ENCODE measurements around the gene NUP153. TPM values are rescaled to one million over a fixed set of nuclear protein-coding genes. Genes with fewer than 3 reads are reported as not detected.

Gene NUP153
- polyA plus RNA-seq, 1 donor from 2014 or later: 20.6 TPM

DNA sequence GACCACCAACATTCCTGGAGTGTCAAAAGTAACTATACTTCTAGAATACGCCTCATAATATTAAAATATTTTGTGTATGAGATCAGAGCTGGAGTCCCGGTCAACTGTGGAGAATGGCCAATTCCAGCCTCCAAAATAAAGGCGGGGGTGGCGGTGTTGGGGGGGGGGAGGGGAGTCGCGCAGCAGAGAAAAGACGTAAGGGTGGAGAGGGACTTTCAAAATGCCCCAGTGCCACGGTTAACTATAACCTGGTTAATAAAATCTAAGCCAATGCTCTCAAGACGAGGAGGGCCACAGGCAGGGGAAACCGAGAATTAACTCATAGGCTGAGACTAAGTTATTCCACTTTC lies 1.3 kb downstream of the NUP153 start:
- H3K4me3 ChIP-seq (ENCODE audit: low read length): peak overlapping the region; percentile 94
- no peaks in the 10 kb centered on the region for H4K20me1 ChIP-seq (ENCODE audit: insufficient read depth)
- H2AFZ ChIP-seq (ENCODE audit: low read depth, low read length): no peak overlapping the region
- no peaks in the 10 kb centered on the region for H3F3A ChIP-seq (ENCODE audit: insufficient read depth, low read length, poor library complexity, severe bottlenecking)
- H3K9me3 ChIP-seq (ENCODE audit: low read length): no peaks in the 10 kb centered on the region
- H3K79me2 ChIP-seq (replicated peaks; ENCODE audit: insufficient read depth, low read length): peaks cover 47% of the 10 kb centered on the region
- H3K4me2 ChIP-seq (ENCODE audit: low read length): peak overlapping the region; percentile 30
- H3K36me3 ChIP-seq (ENCODE audit: insufficient read depth, low read length): no peaks in the 10 kb centered on the region
- no peak for TF ChIP-seq MXI1 (conservative IDR thresholded peaks at IDR 0.05; ENCODE audit: poor library complexity, severe bottlenecking)
- TF ChIP-seq SMC3 (conservative IDR thresholded peaks at IDR 0.05; ENCODE audit: poor library complexity): no peak
- no peak for TF ChIP-seq RAD21 (conservative IDR thresholded peaks at IDR 0.05)
- TF ChIP-seq TAF1 (IDR thresholded peaks at IDR 0.05; ENCODE audit: low read depth): no peak
- TF ChIP-seq, protein P1, sequence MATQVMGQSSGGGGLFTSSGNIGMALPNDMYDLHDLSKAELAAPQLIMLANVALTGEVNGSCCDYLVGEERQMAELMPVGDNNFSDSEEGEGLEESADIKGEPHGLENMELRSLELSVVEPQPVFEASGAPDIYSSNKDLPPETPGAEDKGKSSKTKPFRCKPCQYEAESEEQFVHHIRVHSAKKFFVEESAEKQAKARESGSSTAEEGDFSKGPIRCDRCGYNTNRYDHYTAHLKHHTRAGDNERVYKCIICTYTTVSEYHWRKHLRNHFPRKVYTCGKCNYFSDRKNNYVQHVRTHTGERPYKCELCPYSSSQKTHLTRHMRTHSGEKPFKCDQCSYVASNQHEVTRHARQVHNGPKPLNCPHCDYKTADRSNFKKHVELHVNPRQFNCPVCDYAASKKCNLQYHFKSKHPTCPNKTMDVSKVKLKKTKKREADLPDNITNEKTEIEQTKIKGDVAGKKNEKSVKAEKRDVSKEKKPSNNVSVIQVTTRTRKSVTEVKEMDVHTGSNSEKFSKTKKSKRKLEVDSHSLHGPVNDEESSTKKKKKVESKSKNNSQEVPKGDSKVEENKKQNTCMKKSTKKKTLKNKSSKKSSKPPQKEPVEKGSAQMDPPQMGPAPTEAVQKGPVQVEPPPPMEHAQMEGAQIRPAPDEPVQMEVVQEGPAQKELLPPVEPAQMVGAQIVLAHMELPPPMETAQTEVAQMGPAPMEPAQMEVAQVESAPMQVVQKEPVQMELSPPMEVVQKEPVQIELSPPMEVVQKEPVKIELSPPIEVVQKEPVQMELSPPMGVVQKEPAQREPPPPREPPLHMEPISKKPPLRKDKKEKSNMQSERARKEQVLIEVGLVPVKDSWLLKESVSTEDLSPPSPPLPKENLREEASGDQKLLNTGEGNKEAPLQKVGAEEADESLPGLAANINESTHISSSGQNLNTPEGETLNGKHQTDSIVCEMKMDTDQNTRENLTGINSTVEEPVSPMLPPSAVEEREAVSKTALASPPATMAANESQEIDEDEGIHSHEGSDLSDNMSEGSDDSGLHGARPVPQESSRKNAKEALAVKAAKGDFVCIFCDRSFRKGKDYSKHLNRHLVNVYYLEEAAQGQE (IDR thresholded peaks at IDR 0.05; ENCODE audit: borderline replicate concordance): no peak
- TF ChIP-seq, protein P2, sequence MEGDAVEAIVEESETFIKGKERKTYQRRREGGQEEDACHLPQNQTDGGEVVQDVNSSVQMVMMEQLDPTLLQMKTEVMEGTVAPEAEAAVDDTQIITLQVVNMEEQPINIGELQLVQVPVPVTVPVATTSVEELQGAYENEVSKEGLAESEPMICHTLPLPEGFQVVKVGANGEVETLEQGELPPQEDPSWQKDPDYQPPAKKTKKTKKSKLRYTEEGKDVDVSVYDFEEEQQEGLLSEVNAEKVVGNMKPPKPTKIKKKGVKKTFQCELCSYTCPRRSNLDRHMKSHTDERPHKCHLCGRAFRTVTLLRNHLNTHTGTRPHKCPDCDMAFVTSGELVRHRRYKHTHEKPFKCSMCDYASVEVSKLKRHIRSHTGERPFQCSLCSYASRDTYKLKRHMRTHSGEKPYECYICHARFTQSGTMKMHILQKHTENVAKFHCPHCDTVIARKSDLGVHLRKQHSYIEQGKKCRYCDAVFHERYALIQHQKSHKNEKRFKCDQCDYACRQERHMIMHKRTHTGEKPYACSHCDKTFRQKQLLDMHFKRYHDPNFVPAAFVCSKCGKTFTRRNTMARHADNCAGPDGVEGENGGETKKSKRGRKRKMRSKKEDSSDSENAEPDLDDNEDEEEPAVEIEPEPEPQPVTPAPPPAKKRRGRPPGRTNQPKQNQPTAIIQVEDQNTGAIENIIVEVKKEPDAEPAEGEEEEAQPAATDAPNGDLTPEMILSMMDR (IDR thresholded peaks at IDR 0.05; ENCODE audit: poor library complexity, severe bottlenecking): no peak
- TF ChIP-seq EP300 (conservative IDR thresholded peaks at IDR 0.05; ENCODE audit: poor library complexity, severe bottlenecking): no peak
- no peak for TF ChIP-seq EZH2 (IDR thresholded peaks at IDR 0.05; ENCODE audit: borderline replicate concordance, insufficient read depth, low read length, poor library complexity, severe bottlenecking)
- no peak for TF ChIP-seq POLR2AphosphoS5 (IDR thresholded peaks at IDR 0.05)
- H3K27me3 ChIP-seq (ENCODE audit: insufficient read depth, low read depth, low read length): no peaks in the 10 kb centered on the region
- peak overlapping the region; percentile 96 for H3K9ac ChIP-seq (ENCODE audit: low read length)
- H3K27ac ChIP-seq (ENCODE audit: low read length): peak overlapping the region; percentile 96
- H3K9me2 ChIP-seq (ENCODE audit: insufficient read depth, low read length): no peaks in the 10 kb centered on the region

DNA sequence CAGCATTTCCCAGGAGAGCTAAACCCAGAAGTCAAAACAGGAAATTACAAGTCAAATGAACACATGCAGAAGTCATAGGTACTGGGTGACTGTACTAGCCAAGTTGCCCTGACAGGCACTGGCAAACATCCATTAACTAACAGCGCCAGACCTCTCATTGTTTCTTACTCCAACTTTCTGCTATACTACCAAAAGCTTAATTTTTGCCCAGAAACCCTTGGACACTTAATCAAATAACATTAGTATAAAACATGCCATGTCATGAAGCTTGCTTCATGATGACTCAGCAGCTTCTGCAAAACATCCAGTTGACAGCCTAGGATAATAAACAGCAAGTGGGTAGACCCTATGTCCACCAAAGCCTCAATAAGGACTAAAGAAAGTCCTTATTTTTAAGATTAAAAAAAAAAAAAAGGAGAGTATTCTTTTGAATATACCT lies 3.5 kb downstream of the NUP153 start:
- Histone ChIP-seq H3K27ac (ENCODE audit: low read length) (no peak overlapping the region), H3K9me3 (ENCODE audit: low read length) (no peaks in the 10 kb centered on the region), H2AFZ (ENCODE audit: low read depth, low read length) (no peak overlapping the region), H3K9me2 (ENCODE audit: insufficient read depth, low read length) (no peaks in the 10 kb centered on the region), H3K79me2 (replicated peaks; ENCODE audit: insufficient read depth, low read length) (peaks cover 64% of the 10 kb centered on the region), H3K4me2 (ENCODE audit: low read length) (no peak overlapping the region), H3F3A (ENCODE audit: insufficient read depth, low read length, poor library complexity, severe bottlenecking) (no peaks in the 10 kb centered on the region), H3K27me3 (ENCODE audit: insufficient read depth, low read depth, low read length) (no peaks in the 10 kb centered on the region), H3K4me3 (ENCODE audit: low read length) (no peak overlapping the region), H3K9ac (ENCODE audit: low read length) (no peak overlapping the region), H4K20me1 (ENCODE audit: insufficient read depth) (no peaks in the 10 kb centered on the region), H3K36me3 (ENCODE audit: insufficient read depth, low read length) (no peaks in the 10 kb centered on the region)
- TF ChIP-seq, protein P1 (IDR thresholded peaks at IDR 0.05; ENCODE audit: borderline replicate concordance): no peak
- TF ChIP-seq TAF1 (IDR thresholded peaks at IDR 0.05; ENCODE audit: low read depth) (no peak), POLR2AphosphoS5 (IDR thresholded peaks at IDR 0.05) (no peak), MXI1 (conservative IDR thresholded peaks at IDR 0.05; ENCODE audit: poor library complexity, severe bottlenecking) (no peak), RAD21 (conservative IDR thresholded peaks at IDR 0.05) (no peak), SMC3 (conservative IDR thresholded peaks at IDR 0.05; ENCODE audit: poor library complexity) (no peak), EP300 (conservative IDR thresholded peaks at IDR 0.05; ENCODE audit: poor library complexity, severe bottlenecking) (no peak), EZH2 (IDR thresholded peaks at IDR 0.05; ENCODE audit: borderline replicate concordance, insufficient read depth, low read length, poor library complexity, severe bottlenecking) (no peak)
- TF ChIP-seq, protein P2 (IDR thresholded peaks at IDR 0.05; ENCODE audit: poor library complexity, severe bottlenecking): no peak

Data from neural cell (in vitro differentiated cells).